ENCODE data around the gene ULK1.

Gene ULK1

GRCh38 chr12:131909752-131910219, 15.4 kb downstream of the ULK1 start:
- no peak for DNase-seq

- DNase-seq, result no peak
Observed at GRCh38 chr12:131910302-131911027, 16.0 kb downstream of the ULK1 start.

- no peak for DNase-seq
Observed at GRCh38 chr12:131911028-131911650, 16.7 kb downstream of the ULK1 start.

- DNase-seq, result no peak
Observed at GRCh38 chr12:131911851-131912477, 17.5 kb downstream of the ULK1 start.

GRCh38 chr12:131912518-131913274, 18.3 kb downstream of the ULK1 start:
- peak; percentile 85 for DNase-seq

- no peak for DNase-seq
Observed at GRCh38 chr12:131913666-131914065, 19.2 kb downstream of the ULK1 start.

- DNase-seq, result no peak
Observed at GRCh38 chr12:131914179-131914702, 19.8 kb downstream of the ULK1 start.

GRCh38 chr12:131915000-131915689, 20.7 kb downstream of the ULK1 start:
- DNase-seq, result no peak

- no peak for DNase-seq
Observed at GRCh38 chr12:131915823-131916222, 21.4 kb downstream of the ULK1 start.

- DNase-seq, result no peak
Observed at GRCh38 chr12:131916306-131917138, 22.1 kb downstream of the ULK1 start.

- no peak for DNase-seq
Observed at GRCh38 chr12:131917139-131917710, 22.8 kb downstream of the ULK1 start.

- DNase-seq, result no peak
Observed at GRCh38 chr12:131917711-131918306, 23.4 kb downstream of the ULK1 start.

- no peak for DNase-seq
Observed at GRCh38 chr12:131918311-131919050, 24.1 kb downstream of the ULK1 start.

GRCh38 chr12:131919051-131919347, 24.6 kb downstream of the ULK1 start:
- no peak for DNase-seq

- DNase-seq, result no peak
Observed at GRCh38 chr12:131919366-131920156, 25.1 kb downstream of the ULK1 start.

GRCh38 chr12:131920157-131920508, 25.7 kb downstream of the ULK1 start:
- no peak for DNase-seq

GRCh38 chr12:131920902-131921840, 26.7 kb downstream of the ULK1 start:
- DNase-seq, result no peak

All from hematopoietic multipotent progenitor cell treated with erythropoietin and hydrocortisone succinate and interleukin-3 and kit ligand, for 6 days (in vitro differentiated cells).